ENCODE data around the gene ATXN1. TPM values are rescaled to one million over a fixed set of nuclear protein-coding genes. Genes with fewer than 3 reads are reported as not detected.
"Not testable (repeated sequence)": the region's sequence is repeated elsewhere in the genome, so short reads cannot be mapped to it uniquely, and the experiment has no call there.

The ATXN1 gene
- total RNA-seq, 1 donor from 2014 or later, result 3.9 TPM

GRCh38 chr6:16705081-16705993 is 55.9 kb downstream of the ATXN1 start:
- peaks cover 3% of the 10 kb centered on the region for H3K4me1 Mint-ChIP-seq
- no peak overlapping the region for H3K4me3 Mint-ChIP-seq
- H3K27me3 Mint-ChIP-seq (ENCODE audit: low read depth), result no peaks in the 10 kb centered on the region
- H3K36me3 Mint-ChIP-seq (ENCODE audit: low read depth), result peaks cover 3% of the 10 kb centered on the region
- peak overlapping the region; percentile 10 for H3K27ac Mint-ChIP-seq (ENCODE audit: unreplicated experiment)
- no peaks in the 10 kb centered on the region for H3K9me3 Mint-ChIP-seq
- TF ChIP-seq CTCF (conservative IDR thresholded peaks at IDR 0.05), result no peak
- DNase-seq (ENCODE audit: low read depth, low spot score), result no peak

GRCh38 chr6:16704401-16705045 is 56.7 kb downstream of the ATXN1 start:
- H3K27me3 Mint-ChIP-seq (ENCODE audit: low read depth), result no peaks in the 10 kb centered on the region
- H3K27ac Mint-ChIP-seq (ENCODE audit: unreplicated experiment), result no peak overlapping the region
- TF ChIP-seq CTCF (conservative IDR thresholded peaks at IDR 0.05), result no peak

GRCh38 chr6:16702627-16703378 is 58.5 kb downstream of the ATXN1 start:
- not testable (repeated sequence) for H3K27ac Mint-ChIP-seq (ENCODE audit: unreplicated experiment); DNase-seq (ENCODE audit: low read depth, low spot score); H3K36me3 Mint-ChIP-seq (ENCODE audit: low read depth); H3K9me3 Mint-ChIP-seq; H3K27me3 Mint-ChIP-seq (ENCODE audit: low read depth); H3K4me3 Mint-ChIP-seq
- H3K4me1 Mint-ChIP-seq, result peaks cover 27% of the 10 kb centered on the region

More at GRCh38 chr6:16704401-16705045, 56.7 kb downstream of the ATXN1 start:
- Mint-ChIP-seq H3K4me3 (no peak overlapping the region), H3K36me3 (ENCODE audit: low read depth) (peaks cover 3% of the 10 kb centered on the region), H3K9me3 (no peaks in the 10 kb centered on the region), H3K4me1 (peaks cover 10% of the 10 kb centered on the region)
- DNase-seq (ENCODE audit: low read depth, low spot score), result no peak

GRCh38 chr6:16700916-16701234 is 60.4 kb downstream of the ATXN1 start:
- no peak overlapping the region for H3K27ac Mint-ChIP-seq (ENCODE audit: unreplicated experiment)
- TF ChIP-seq CTCF (conservative IDR thresholded peaks at IDR 0.05), result no peak

GRCh38 chr6:16700202-16700915 is 60.9 kb downstream of the ATXN1 start:
- H3K27me3 Mint-ChIP-seq (ENCODE audit: low read depth), result no peaks in the 10 kb centered on the region
- H3K4me3 Mint-ChIP-seq, result no peak overlapping the region
- peaks cover 3% of the 10 kb centered on the region for H3K36me3 Mint-ChIP-seq (ENCODE audit: low read depth)
- no peak for TF ChIP-seq CTCF (conservative IDR thresholded peaks at IDR 0.05)
- no peak for DNase-seq (ENCODE audit: low read depth, low spot score)
- H3K4me1 Mint-ChIP-seq, result peaks cover 31% of the 10 kb centered on the region
- no peak overlapping the region for H3K27ac Mint-ChIP-seq (ENCODE audit: unreplicated experiment)
- H3K9me3 Mint-ChIP-seq, result no peaks in the 10 kb centered on the region

More at GRCh38 chr6:16700916-16701234, 60.4 kb downstream of the ATXN1 start:
- no peak for DNase-seq (ENCODE audit: low read depth, low spot score)
- Mint-ChIP-seq H3K9me3 (no peaks in the 10 kb centered on the region), H3K4me1 (peaks cover 31% of the 10 kb centered on the region), H3K36me3 (ENCODE audit: low read depth) (peaks cover 3% of the 10 kb centered on the region), H3K4me3 (no peak overlapping the region), H3K27me3 (ENCODE audit: low read depth) (no peaks in the 10 kb centered on the region)
